Left ventricle myocardium superior (tissue), 1 donor: ENCODE data around the gene RPL13A. TPM values are rescaled to one million over a fixed set of nuclear protein-coding genes. Genes with fewer than 3 reads are reported as not detected.
A peak's percentile ranks its signal among the peaks of the same experiment; 100 is the strongest.
"Not testable (repeated sequence)": the region's sequence is repeated elsewhere in the genome, so short reads cannot be mapped to it uniquely, and the experiment has no call there.

Experiments
- ATAC-seq: fragments of 200-7000 bp; cut with Tn5 transposase; one replicate; pipeline ENCODE4 v1.9.1; 2020; ENCODE audit warnings: mild to moderate bottlenecking, moderate library complexity
- DNase-seq: peaks from one replicate; pipeline ENCODE4 v3.0.0-alpha.2; 2020
- intact Hi-C: fragments of 100-400 bp; cut with micrococcal nuclease; formaldehyde crosslinking; loops from one replicate; pipeline ENCODE4 v1.11.0; 2022
- total RNA-seq: library from RNA; stranded (reverse); fragmentation: NEBNext Ultra II Directional; extraction: Animal tissue kit (Norgen Biotek cat#: 25700); gene quantifications from one replicate; pipeline ENCODE4 v1.2.1, GENCODE V29; 2021
- donor health status: DM: no; HTN: yes; CAD: no; lungs with severe emphysema.

RPL13A gene
- total RNA-seq, 1 donor from 2014 or later = 1,289 TPM

- intact Hi-C loops = no loop called here
- ATAC-seq = peak; percentile 91
- peak; percentile 98 for DNase-seq
Observed at GRCh38 chr19:49453013-49453756, 34.2 kb upstream of the RPL13A start, which contains the start of gene ALDH16A1. Gene ALDH16A1, plus strand, starts transcription at chr19:49453225. Its CDS starts 107 bp downstream, at chr19:49453332.

- ATAC-seq (no peak), DNase-seq (no peak)
- intact Hi-C loops = no loop called here
Observed at GRCh38 chr19:49453757-49454240, 33.6 kb upstream of the RPL13A start.

GRCh38 chr19:49455773-49456172, 31.6 kb upstream of the RPL13A start:
- ATAC-seq (no peak), DNase-seq (no peak)
- intact Hi-C loops = no loop called here

- intact Hi-C loops = no loop called here
- no peak for ATAC-seq
Observed at GRCh38 chr19:49456326-49456725, 31.1 kb upstream of the RPL13A start.

GRCh38 chr19:49458567-49458903, 28.9 kb upstream of the RPL13A start:
- ATAC-seq (no peak), DNase-seq (no peak)
- intact Hi-C loops = no loop called here

More at GRCh38 chr19:49456326-49456725, 31.1 kb upstream of the RPL13A start:
- no peak for DNase-seq

GRCh38 chr19:49459388-49459787, 28.0 kb upstream of the RPL13A start:
- intact Hi-C loops = no loop called here
- ATAC-seq (no peak), DNase-seq (no peak)

GRCh38 chr19:49461130-49461529, 26.3 kb upstream of the RPL13A start:
- intact Hi-C loops, DNase-seq, ATAC-seq: not testable (repeated sequence)

- DNase-seq = no peak
- no peak for ATAC-seq
Observed at GRCh38 chr19:49461656-49462055, 25.8 kb upstream of the RPL13A start.

GRCh38 chr19:49462492-49462891, 24.9 kb upstream of the RPL13A start:
- ATAC-seq (no peak), DNase-seq (no peak)
- intact Hi-C loops = no loop called here

More at GRCh38 chr19:49461656-49462055, 25.8 kb upstream of the RPL13A start:
- intact Hi-C loops = no loop called here

- intact Hi-C loops = no loop called here
- ATAC-seq = no peak
- no peak for DNase-seq
Observed at GRCh38 chr19:49463960-49464740, 23.3 kb upstream of the RPL13A start.

GRCh38 chr19:49465371-49465770, 22.0 kb upstream of the RPL13A start:
- intact Hi-C loops = no loop called here
- DNase-seq = no peak
- ATAC-seq = no peak

- ATAC-seq (no peak), DNase-seq (no peak)
- intact Hi-C loops = no loop called here
Observed at GRCh38 chr19:49468199-49468598, 19.2 kb upstream of the RPL13A start.

- intact Hi-C loops = no loop called here
- ATAC-seq (peak; percentile 87), DNase-seq (peak; percentile 83)
Observed at GRCh38 chr19:49468746-49469447, 18.5 kb upstream of the RPL13A start.

GRCh38 chr19:49469828-49470614, 17.4 kb upstream of the RPL13A start:
- ATAC-seq = no peak
- intact Hi-C loops = no loop called here

GRCh38 chr19:49470615-49470978, 16.8 kb upstream of the RPL13A start:
- intact Hi-C loops = no loop called here
- ATAC-seq = no peak
- no peak for DNase-seq

More at GRCh38 chr19:49469828-49470614, 17.4 kb upstream of the RPL13A start:
- DNase-seq = no peak

- no peak for DNase-seq
- ATAC-seq = no peak
- intact Hi-C loops = no loop called here
Observed at GRCh38 chr19:49472936-49473335, 14.5 kb upstream of the RPL13A start.

- DNase-seq, ATAC-seq, intact Hi-C loops: not testable (repeated sequence)
Observed at GRCh38 chr19:49473501-49473867, 13.9 kb upstream of the RPL13A start.

GRCh38 chr19:49473868-49474541, 13.4 kb upstream of the RPL13A start, which contains the start of gene FLT3LG:
Gene FLT3LG, plus strand, starts transcription at chr19:49474215. Its CDS starts 425 bp downstream, at chr19:49474640.
- intact Hi-C loops = no loop called here
- ATAC-seq (peak; percentile 75), DNase-seq (peak; percentile 88)
